Measurements from ENCODE around the gene PRLR. TPM values are rescaled to one million over a fixed set of nuclear protein-coding genes. Genes with fewer than 3 reads are reported as not detected.
"Not testable (repeated sequence)": the region's sequence is repeated elsewhere in the genome, so short reads cannot be mapped to it uniquely, and the experiment has no call there.

Gene PRLR
- total and polyA plus RNA-seq, 2 experiments from 2014 or later = 21.8 to 99.8 TPM

DNA sequence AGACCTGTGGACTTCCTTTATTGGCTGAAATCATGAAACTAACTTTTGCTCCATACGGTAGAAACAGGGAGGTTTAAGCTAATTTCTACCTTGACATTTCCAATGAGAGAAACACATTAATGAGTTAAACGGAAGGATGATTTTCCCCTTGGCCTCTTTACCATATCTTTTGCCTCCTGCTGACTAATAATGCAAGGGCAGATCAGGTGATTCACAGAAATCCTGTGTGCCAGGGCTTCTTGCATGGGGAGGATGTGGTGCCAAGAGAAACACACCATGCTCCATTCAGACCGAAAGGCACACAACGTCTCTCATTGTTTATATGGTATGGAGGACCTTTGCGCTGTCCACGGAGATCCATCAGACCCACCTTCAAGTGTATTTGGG is 17.4 kb upstream of the PRLR start:
- TF ChIP-seq EZH2phosphoT487 (IDR thresholded peaks at IDR 0.05; ENCODE audit: low read depth, severe bottlenecking, unreplicated experiment) (no peak), EZH2 (IDR thresholded peaks at IDR 0.05; ENCODE audit: borderline replicate concordance) (no peak)
- TF ChIP-seq, protein P1, sequence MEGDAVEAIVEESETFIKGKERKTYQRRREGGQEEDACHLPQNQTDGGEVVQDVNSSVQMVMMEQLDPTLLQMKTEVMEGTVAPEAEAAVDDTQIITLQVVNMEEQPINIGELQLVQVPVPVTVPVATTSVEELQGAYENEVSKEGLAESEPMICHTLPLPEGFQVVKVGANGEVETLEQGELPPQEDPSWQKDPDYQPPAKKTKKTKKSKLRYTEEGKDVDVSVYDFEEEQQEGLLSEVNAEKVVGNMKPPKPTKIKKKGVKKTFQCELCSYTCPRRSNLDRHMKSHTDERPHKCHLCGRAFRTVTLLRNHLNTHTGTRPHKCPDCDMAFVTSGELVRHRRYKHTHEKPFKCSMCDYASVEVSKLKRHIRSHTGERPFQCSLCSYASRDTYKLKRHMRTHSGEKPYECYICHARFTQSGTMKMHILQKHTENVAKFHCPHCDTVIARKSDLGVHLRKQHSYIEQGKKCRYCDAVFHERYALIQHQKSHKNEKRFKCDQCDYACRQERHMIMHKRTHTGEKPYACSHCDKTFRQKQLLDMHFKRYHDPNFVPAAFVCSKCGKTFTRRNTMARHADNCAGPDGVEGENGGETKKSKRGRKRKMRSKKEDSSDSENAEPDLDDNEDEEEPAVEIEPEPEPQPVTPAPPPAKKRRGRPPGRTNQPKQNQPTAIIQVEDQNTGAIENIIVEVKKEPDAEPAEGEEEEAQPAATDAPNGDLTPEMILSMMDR (IDR thresholded peaks at IDR 0.05; ENCODE audit: poor library complexity) = no peak
- H3K9me3 ChIP-seq (ENCODE audit: low read depth) = no peaks in the 10 kb centered on the region
- H3K36me3 ChIP-seq (replicated peaks; ENCODE audit: insufficient read depth, low read depth) = no peaks in the 10 kb centered on the region
- peak overlapping the region; percentile 23 for H3K4me2 ChIP-seq
- H2AFZ ChIP-seq = peak overlapping the region; percentile 13
- H3K4me1 ChIP-seq (ENCODE audit: insufficient read depth) = peaks cover 13% of the 10 kb centered on the region
- H4K20me1 ChIP-seq (ENCODE audit: insufficient read depth, poor library complexity, severe bottlenecking) = no peaks in the 10 kb centered on the region
- H3K79me2 ChIP-seq = no peaks in the 10 kb centered on the region
- no peak overlapping the region for H3K4me3 ChIP-seq
- no peaks in the 10 kb centered on the region for H3K27me3 ChIP-seq
- DNase-seq (ENCODE audit: low spot score) = no peak
- no peaks in the 10 kb centered on the region for H3K9me2 ChIP-seq (replicated peaks; ENCODE audit: insufficient read depth)
- peak overlapping the region; percentile 56 for H3K27ac ChIP-seq
- WGBS (ENCODE audit: low lambda C conversion rate, missing lambda C conversion rate) = 79% methylated on average over 6 of the region's 6 CpGs

DNA sequence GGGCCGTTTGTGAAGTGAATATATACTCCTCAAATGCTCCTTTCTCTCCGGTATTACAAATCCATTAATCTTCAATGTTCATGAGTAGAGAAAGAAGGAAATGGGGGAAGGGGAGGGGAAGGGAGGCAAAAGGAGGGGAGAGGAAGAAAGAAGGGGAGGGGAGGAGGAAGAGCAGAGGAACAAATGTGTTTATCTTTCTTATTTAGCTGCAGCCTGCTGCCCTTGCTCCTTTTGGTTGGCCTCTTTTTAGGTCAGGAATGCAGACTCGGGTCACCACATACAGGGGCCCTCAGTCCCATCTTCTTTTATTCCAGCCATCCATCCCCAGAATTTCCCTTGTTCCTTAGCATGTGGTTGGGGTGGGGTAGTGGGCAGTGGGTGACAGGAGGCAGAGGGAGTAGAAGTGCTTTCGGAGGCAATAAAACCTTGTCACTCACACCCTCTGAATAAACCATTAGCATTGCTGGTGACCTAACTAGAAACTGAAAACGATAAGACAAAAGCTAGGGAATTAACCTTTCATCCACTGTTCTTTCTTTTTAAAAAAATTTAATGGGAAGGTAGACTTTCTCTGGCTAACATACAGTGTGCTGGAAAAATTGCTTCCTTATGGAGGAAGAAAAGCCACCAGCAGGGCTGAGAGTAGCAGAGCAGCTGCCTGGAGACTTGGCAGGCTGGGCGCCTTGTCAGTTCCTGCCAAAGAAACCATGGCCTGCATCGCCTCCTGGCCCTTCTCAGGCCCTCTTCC is 16.8 kb upstream of the PRLR start:
- Histone ChIP-seq H2AFZ (peak overlapping the region; percentile 13), H3K36me3 (replicated peaks; ENCODE audit: insufficient read depth, low read depth) (no peaks in the 10 kb centered on the region), H3K4me3 (no peak overlapping the region), H3K27me3 (no peaks in the 10 kb centered on the region), H3K79me2 (no peaks in the 10 kb centered on the region), H3K27ac (peak overlapping the region; percentile 56), H3K4me2 (peak overlapping the region; percentile 23), H3K4me1 (ENCODE audit: insufficient read depth) (peaks cover 13% of the 10 kb centered on the region), H4K20me1 (ENCODE audit: insufficient read depth, poor library complexity, severe bottlenecking) (no peaks in the 10 kb centered on the region), H3K9me3 (ENCODE audit: low read depth) (no peaks in the 10 kb centered on the region), H3K9me2 (replicated peaks; ENCODE audit: insufficient read depth) (no peaks in the 10 kb centered on the region)
- peak; percentile 43 for DNase-seq (ENCODE audit: low spot score)
- 49% methylated on average over 7 of the region's 7 CpGs for WGBS (ENCODE audit: low lambda C conversion rate, missing lambda C conversion rate)
- TF ChIP-seq EZH2phosphoT487 (IDR thresholded peaks at IDR 0.05; ENCODE audit: low read depth, severe bottlenecking, unreplicated experiment) = no peak
- TF ChIP-seq EZH2 (IDR thresholded peaks at IDR 0.05; ENCODE audit: borderline replicate concordance) = no peak
- TF ChIP-seq, protein P1 (IDR thresholded peaks at IDR 0.05; ENCODE audit: poor library complexity) = peak; percentile 4

DNA sequence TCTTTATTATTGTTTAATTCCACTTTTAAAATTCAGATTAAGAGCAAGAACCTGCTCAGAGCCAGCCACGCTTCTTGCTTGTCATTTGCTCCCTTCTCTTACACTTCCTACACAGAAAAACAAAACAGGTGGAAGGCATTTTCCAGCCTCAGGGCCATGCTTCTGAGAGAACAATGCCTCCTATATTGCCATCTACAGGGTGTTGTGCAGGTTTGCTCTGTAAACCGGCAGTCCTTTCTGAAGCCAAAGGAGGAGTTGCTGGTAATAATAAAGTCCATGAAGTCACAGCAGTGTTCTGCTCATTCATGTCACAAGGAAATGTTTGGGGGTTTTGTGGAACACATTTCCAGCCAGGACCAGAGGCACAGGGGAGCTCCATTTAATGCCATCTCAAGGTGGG is 16.1 kb upstream of the PRLR start:
- peak overlapping the region; percentile 56 for H3K27ac ChIP-seq
- WGBS (ENCODE audit: low lambda C conversion rate, missing lambda C conversion rate) = 36% methylated on average over 2 of the region's 2 CpGs
- no peak overlapping the region for H3K4me3 ChIP-seq
- H3K27me3 ChIP-seq = no peaks in the 10 kb centered on the region
- DNase-seq (ENCODE audit: low spot score) = peak; percentile 68
- H3K9me2 ChIP-seq (replicated peaks; ENCODE audit: insufficient read depth) = no peaks in the 10 kb centered on the region
- peaks cover 13% of the 10 kb centered on the region for H3K4me1 ChIP-seq (ENCODE audit: insufficient read depth)
- no peaks in the 10 kb centered on the region for H3K79me2 ChIP-seq
- no peaks in the 10 kb centered on the region for H3K36me3 ChIP-seq (replicated peaks; ENCODE audit: insufficient read depth, low read depth)
- no peak overlapping the region for H2AFZ ChIP-seq
- H3K4me2 ChIP-seq = no peak overlapping the region
- no peaks in the 10 kb centered on the region for H3K9me3 ChIP-seq (ENCODE audit: low read depth)
- TF ChIP-seq, protein P1 (IDR thresholded peaks at IDR 0.05; ENCODE audit: poor library complexity) = peak; percentile 52
- no peak for TF ChIP-seq EZH2 (IDR thresholded peaks at IDR 0.05; ENCODE audit: borderline replicate concordance)
- no peaks in the 10 kb centered on the region for H4K20me1 ChIP-seq (ENCODE audit: insufficient read depth, poor library complexity, severe bottlenecking)

DNA sequence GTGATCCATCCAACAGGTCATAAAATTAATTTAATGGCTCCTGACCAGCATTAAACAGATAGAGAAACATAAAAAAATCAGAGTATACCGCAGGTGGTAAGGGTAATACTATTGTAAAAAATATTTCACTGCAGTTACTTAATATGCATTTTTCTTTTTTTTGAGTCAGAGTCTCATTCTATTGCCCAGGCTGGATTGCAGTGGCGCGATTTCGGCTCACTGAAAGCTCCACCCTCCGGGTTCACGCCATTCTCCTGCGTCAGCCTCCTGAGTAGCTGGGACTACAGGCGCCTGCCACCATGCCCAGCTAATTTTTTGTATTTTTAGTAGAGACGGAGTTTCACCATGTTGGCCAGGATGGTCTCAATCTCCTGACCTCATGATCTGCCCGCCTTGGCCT is 15.1 kb upstream of the PRLR start:
- DNase-seq (ENCODE audit: low spot score); H3K27ac ChIP-seq; H3K4me2 ChIP-seq; H3K4me3 ChIP-seq; H2AFZ ChIP-seq; H3K9me3 ChIP-seq (ENCODE audit: low read depth); H3K27me3 ChIP-seq; H3K36me3 ChIP-seq (replicated peaks; ENCODE audit: insufficient read depth, low read depth); H3K9me2 ChIP-seq (replicated peaks; ENCODE audit: insufficient read depth); H4K20me1 ChIP-seq (ENCODE audit: insufficient read depth, poor library complexity, severe bottlenecking); H3K79me2 ChIP-seq: not testable (repeated sequence)
- H3K4me1 ChIP-seq (ENCODE audit: insufficient read depth) = peaks cover 14% of the 10 kb centered on the region
- 95% methylated on average over 10 of the region's 10 CpGs for WGBS (ENCODE audit: low lambda C conversion rate, missing lambda C conversion rate)

Data from hepatocyte (in vitro differentiated cells).